22Rv1 (cell line): ENCODE measurements around the gene COL27A1.

Experiments used
- H3K27ac ChIP-seq: fragments of 450-650 bp; 2 replicates; pipeline ENCODE4 v1.5.1; 2017
- CTCF ChIP-seq: fragments of 450-650 bp; IDR thresholded peaks from 2 replicates; pipeline ENCODE4 v1.5.1; 2017; ENCODE audit warnings: mild to moderate bottlenecking
- ZFX ChIP-seq: fragments of 450-650 bp; IDR thresholded peaks from 2 replicates; pipeline ENCODE4 v1.6.1; 2017; ENCODE audit warnings: antibody characterized with exemption, borderline replicate concordance

COL27A1 gene

GRCh38 chr9:114140850-114141249 is 14.5 kb upstream of the COL27A1 start:
- H3K27ac ChIP-seq, result no peak overlapping the region
- TF ChIP-seq ZFX (no peak), CTCF (no peak)

GRCh38 chr9:114141553-114142402 is 13.6 kb upstream of the COL27A1 start:
- TF ChIP-seq ZFX, result no peak
- no peak for TF ChIP-seq CTCF
- no peak overlapping the region for H3K27ac ChIP-seq

- no peak overlapping the region for H3K27ac ChIP-seq
- TF ChIP-seq CTCF (no peak), ZFX (no peak)
Measured at GRCh38 chr9:114143234-114143633, 12.1 kb upstream of the COL27A1 start.

DNA sequence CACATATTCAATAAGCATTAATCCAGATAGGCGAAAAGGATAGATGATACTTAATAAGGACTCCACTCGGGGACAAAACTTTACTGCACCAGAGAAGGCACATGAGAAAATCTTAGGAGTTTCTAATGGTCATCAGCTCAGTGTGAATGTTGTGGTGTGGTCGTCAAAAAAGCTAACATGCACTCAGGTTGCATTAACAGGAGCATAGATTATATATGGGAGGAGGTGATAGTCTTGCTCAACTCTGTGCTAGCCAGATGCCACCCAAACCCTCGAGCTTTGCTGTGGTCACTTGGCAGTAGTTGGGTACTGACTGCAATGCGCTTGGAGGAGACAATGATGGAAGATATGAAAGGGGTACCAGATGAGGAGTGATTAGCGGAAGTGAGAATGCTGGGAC is 8.6 kb upstream of the COL27A1 start:
- TF ChIP-seq CTCF, result no peak
- no peak for TF ChIP-seq ZFX
- H3K27ac ChIP-seq, result no peak overlapping the region

GRCh38 chr9:114149181-114149580 is 6.2 kb upstream of the COL27A1 start:
- no peak for TF ChIP-seq ZFX
- TF ChIP-seq CTCF, result no peak
- no peak overlapping the region for H3K27ac ChIP-seq

GRCh38 chr9:114149765-114150340 is 5.5 kb upstream of the COL27A1 start:
- H3K27ac ChIP-seq, result no peak overlapping the region
- no peak for TF ChIP-seq CTCF

GRCh38 chr9:114150608-114151007 is 4.7 kb upstream of the COL27A1 start:
- TF ChIP-seq CTCF (no peak), ZFX (no peak)
- no peak overlapping the region for H3K27ac ChIP-seq
